GM23338 (cell line): ENCODE data around the gene MORN3. TPM values are rescaled to one million over a fixed set of nuclear protein-coding genes. Genes with fewer than 3 reads are reported as not detected.
"Not testable (repeated sequence)": the region's sequence is repeated elsewhere in the genome, so short reads cannot be mapped to it uniquely, and the experiment has no call there.

ENCODE experiments used
- ATAC-seq: fragments of 200-7000 bp; cut with Tn5 transposase; 3 replicates; pipeline ENCODE4 v1.9.1; 2020
- DNase-seq: peaks from one replicate; pipeline ENCODE4 v3.0.0-alpha.2; 2015; ENCODE audit warnings: low spot score
- H2AFZ ChIP-seq: fragments of 200-600 bp; sonication (generic); 2 replicates; pipeline ENCODE4 v1.8.0; 2016; ENCODE audit warnings: antibody characterized with exemption, mild to moderate bottlenecking, moderate library complexity
- H3F3A ChIP-seq: fragments of 200-600 bp; sonication (generic); replicated peaks from 2 replicates; pipeline ENCODE4 v1.8.0; 2017; ENCODE audit warnings: antibody characterized with exemption, mixed run types, low read depth
- H3K27ac ChIP-seq: fragments of 200-600 bp; sonication (generic); 2 replicates; pipeline ENCODE4 v1.6.1; 2016; ENCODE audit warnings: low read depth
- H3K27me3 ChIP-seq: fragments of 200-600 bp; sonication (generic); 2 replicates; pipeline ENCODE4 v1.8.0; 2016; ENCODE audit warnings: mild to moderate bottlenecking, mixed run types, moderate library complexity; ENCODE audit not compliant: insufficient read depth
- H3K36me3 ChIP-seq: fragments of 200-600 bp; sonication (generic); 2 replicates; pipeline ENCODE4 v1.8.0; 2016; ENCODE audit warnings: mild to moderate bottlenecking; ENCODE audit not compliant: insufficient read depth
- H3K4me1 ChIP-seq: fragments of 200-600 bp; sonication (generic); 2 replicates; pipeline ENCODE4 v1.8.0; 2016; ENCODE audit warnings: mild to moderate bottlenecking, moderate library complexity; ENCODE audit not compliant: insufficient read depth
- H3K4me2 ChIP-seq: fragments of 200-600 bp; sonication (generic); 2 replicates; pipeline ENCODE4 v1.7.1; 2017; ENCODE audit warnings: mixed run types
- H3K4me3 ChIP-seq: fragments of 200-600 bp; sonication (generic); 2 replicates; pipeline ENCODE4 v1.6.1; 2016; ENCODE audit warnings: mixed run types
- H3K79me2 ChIP-seq: fragments of 200-600 bp; sonication (generic); replicated peaks from 2 replicates; pipeline ENCODE4 v1.8.0; 2017; ENCODE audit warnings: mild to moderate bottlenecking; ENCODE audit not compliant: insufficient read depth
- H3K9me2 ChIP-seq: fragments of 200-600 bp; sonication (generic); 2 replicates; pipeline ENCODE4 v1.8.0; 2017; ENCODE audit not compliant: insufficient read depth
- H4K20me1 ChIP-seq: fragments of 200-600 bp; sonication (generic); replicated peaks from 2 replicates; pipeline ENCODE4 v1.8.0; 2017; ENCODE audit warnings: mild to moderate bottlenecking; ENCODE audit not compliant: insufficient read depth
- H3K27ac Mint-ChIP-seq: 2 replicates; pipeline ENCODE4 v1.8.0; 2020; ENCODE audit warnings: inconsistent platforms, mild to moderate bottlenecking, moderate library complexity, mixed read lengths
- H3K27me3 Mint-ChIP-seq: 3 replicates; pipeline ENCODE4 v1.8.0; 2022; ENCODE audit warnings: low read depth, mild to moderate bottlenecking, moderate library complexity, mixed read lengths, inconsistent platforms; ENCODE audit not compliant: insufficient read depth, poor library complexity
- H3K36me3 Mint-ChIP-seq: 3 replicates; pipeline ENCODE4 v1.8.0; 2021; ENCODE audit warnings: low read depth, mild to moderate bottlenecking, inconsistent platforms, moderate library complexity, mixed read lengths
- H3K4me1 Mint-ChIP-seq: 3 replicates; pipeline ENCODE4 v1.8.0; 2020; ENCODE audit warnings: mild to moderate bottlenecking, inconsistent platforms, mixed read lengths
- H3K4me3 Mint-ChIP-seq: 3 replicates; pipeline ENCODE4 v1.8.0; 2021; ENCODE audit warnings: moderate library complexity, mild to moderate bottlenecking, inconsistent platforms, mixed read lengths
- H3K9me3 Mint-ChIP-seq: 3 replicates; pipeline ENCODE4 v1.8.0; 2020; ENCODE audit warnings: moderate library complexity, mild to moderate bottlenecking, inconsistent platforms, mixed read lengths
- CREB1 ChIP-seq: fragments of 250-450 bp; sonication (Bioruptor Pico); IDR thresholded peaks from 2 replicates; pipeline ENCODE4 v1.5.0; 2020; ENCODE audit warnings: low read depth, mild to moderate bottlenecking, moderate library complexity
- ETS1 ChIP-seq: IDR thresholded peaks from 2 replicates; pipeline ENCODE4 v1.6.1; 2016; ENCODE audit warnings: antibody characterized with exemption
- NANOG ChIP-seq: IDR thresholded peaks from 2 replicates; pipeline ENCODE4 v1.6.1; 2016; ENCODE audit warnings: antibody characterized with exemption, borderline replicate concordance
- REST ChIP-seq: IDR thresholded peaks from one replicate; pipeline ENCODE4 v1.6.1; 2018; ENCODE audit warnings: antibody characterized with exemption; ENCODE audit not compliant: unreplicated experiment
- STAT1 ChIP-seq: IDR thresholded peaks from one replicate; pipeline ENCODE4 v1.6.1; 2016; ENCODE audit warnings: antibody characterized with exemption; ENCODE audit not compliant: unreplicated experiment
- ZNF114 ChIP-seq: fragments of 250-450 bp; sonication (Bioruptor Pico); IDR thresholded peaks from 2 replicates; pipeline ENCODE4 v1.5.0; 2020; ENCODE audit warnings: mild to moderate bottlenecking, moderate library complexity
- ZNF331 ChIP-seq: fragments of 250-450 bp; sonication (Bioruptor Pico); IDR thresholded peaks from 2 replicates; pipeline ENCODE4 v1.5.0; 2020; ENCODE audit warnings: low read depth, mild to moderate bottlenecking, moderate library complexity
- ZNF462 ChIP-seq: fragments of 250-450 bp; sonication (Bioruptor Pico); IDR thresholded peaks from 2 replicates; pipeline ENCODE4 v1.5.0; 2020; ENCODE audit warnings: mild to moderate bottlenecking, moderate library complexity
- polyA plus RNA-seq: library from polyadenylated mRNA; unstranded; fragments of >200 nt; fragmentation: Nextera tagmentation; extraction: Ambion mirVana; gene quantifications from 2 replicates; pipeline ENCODE4 v1.2.1, GENCODE V29; 2016
- total RNA-seq: library from RNA; depleted of rRNA; stranded (reverse); fragments of >200 nt; shearing (Covaris generic); gene quantifications from 2 replicates; pipeline ENCODE4 v1.2.3, GENCODE V29; 2014

Gene MORN3
- total and polyA plus RNA-seq, 2 experiments from 2014 or later = 0.14 to 0.36 TPM

DNA sequence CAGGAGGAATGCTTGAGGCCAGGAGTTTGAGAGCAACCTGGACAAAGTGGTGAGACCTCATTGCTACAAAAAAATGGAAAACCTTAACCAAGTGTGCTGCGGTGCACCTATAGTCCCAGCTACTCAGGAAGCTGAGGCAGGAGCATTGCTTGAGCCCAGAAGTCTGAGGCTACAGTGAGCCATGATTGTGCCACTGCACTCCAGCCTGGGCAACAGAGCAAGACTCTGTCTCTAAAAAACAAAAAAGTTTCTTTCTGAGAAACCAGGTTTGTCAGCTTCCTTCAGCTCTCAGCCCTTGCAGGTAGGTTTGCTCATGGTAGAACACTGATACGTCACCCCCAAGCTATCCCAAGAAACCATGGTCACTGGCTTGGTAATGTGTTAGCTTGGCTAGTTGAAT, 20.0 kb upstream of the MORN3 start (continued):
- TF ChIP-seq ZNF462 (CRISPR knock-in tag) (no peak), ZNF114 (CRISPR knock-in tag) (no peak)

DNA sequence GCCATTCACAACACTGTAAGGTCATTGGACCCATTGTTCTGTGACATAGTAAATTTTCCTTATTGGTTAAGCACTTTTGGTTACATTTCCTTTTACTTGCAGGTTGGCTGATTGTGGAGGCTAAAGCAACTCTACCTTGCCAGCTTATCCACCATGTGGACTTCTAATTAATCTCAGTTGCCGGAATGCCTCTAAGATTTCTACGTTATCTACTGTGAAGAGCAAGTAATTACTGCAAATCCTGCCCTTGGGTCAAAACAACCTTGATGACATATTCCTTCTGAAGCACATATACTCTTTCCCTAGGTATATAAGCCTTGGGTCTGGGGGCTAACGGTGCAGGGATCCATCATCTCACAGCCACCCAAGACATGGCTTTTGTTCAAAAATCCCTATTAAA, 19.5 kb upstream of the MORN3 start:
- Histone ChIP-seq H3K79me2 (no peaks in the 10 kb centered on the region), H3K36me3 (no peaks in the 10 kb centered on the region), H3K4me3 (no peak overlapping the region), H4K20me1 (no peaks in the 10 kb centered on the region), H3K4me2 (no peak overlapping the region), H3K4me1 (no peaks in the 10 kb centered on the region), H3K27me3 (no peaks in the 10 kb centered on the region), H3F3A (0 out of 2 replicates have a peak, but pooled peaks cover 2% of the 10 kb centered on the region), H3K9me2 (no peaks in the 10 kb centered on the region), H3K27ac (no peak overlapping the region), H2AFZ (no peak overlapping the region)
- H3K27me3 Mint-ChIP-seq = peaks cover 16% of the 10 kb centered on the region
- H3K4me1 Mint-ChIP-seq = peaks cover 2% of the 10 kb centered on the region; the same call in 1 of the 3 replicates
- no peak overlapping the region; the same call in 1 of the 2 replicates for H3K27ac Mint-ChIP-seq
- ATAC-seq = no peak
- H3K4me3 Mint-ChIP-seq = no peak overlapping the region
- no peaks in the 10 kb centered on the region for H3K36me3 Mint-ChIP-seq
- no peak for TF ChIP-seq STAT1
- no peak for TF ChIP-seq REST
- no peak for TF ChIP-seq ZNF331 (CRISPR knock-in tag)
- no peak for TF ChIP-seq NANOG
- TF ChIP-seq CREB1 (CRISPR knock-in tag) = no peak
- TF ChIP-seq ETS1 = no peak
- no peaks in the 10 kb centered on the region; the same call in 2 of the 3 replicates for H3K9me3 Mint-ChIP-seq
- DNase-seq = no peak

DNA sequence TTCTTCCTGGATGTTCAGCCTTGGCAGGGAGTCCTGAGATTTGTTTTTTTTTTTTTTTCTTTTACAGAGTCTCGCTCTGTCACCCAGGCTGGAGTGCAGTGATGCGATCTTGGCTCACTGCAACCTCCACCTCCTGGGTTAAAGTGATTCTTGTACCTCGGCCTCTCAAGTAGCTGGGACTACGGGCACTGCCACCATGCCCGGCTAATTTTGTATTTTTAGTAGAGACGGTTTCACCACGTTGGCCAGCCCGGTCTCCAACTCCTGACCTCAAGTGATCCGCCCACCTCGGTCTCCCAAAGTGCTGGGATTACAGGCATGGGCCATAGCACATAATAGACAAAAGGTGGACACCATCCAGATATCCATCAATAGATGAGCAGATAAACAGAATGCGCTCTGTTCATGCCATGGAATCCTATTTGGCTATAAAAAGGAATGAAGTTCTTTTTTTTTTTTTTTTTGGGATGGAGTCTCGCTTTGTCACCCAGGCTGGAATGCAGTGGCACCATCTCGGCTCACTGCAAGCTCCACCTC, 10.3 kb upstream of the MORN3 start:
- not testable (repeated sequence) for H3K4me3 Mint-ChIP-seq, H3K27ac Mint-ChIP-seq, H3K36me3 ChIP-seq, H3K4me3 ChIP-seq, ATAC-seq, H3K9me3 Mint-ChIP-seq, H3K27me3 Mint-ChIP-seq, H4K20me1 ChIP-seq, H3K9me2 ChIP-seq, H3F3A ChIP-seq, H2AFZ ChIP-seq, H3K79me2 ChIP-seq, H3K27ac ChIP-seq, H3K4me1 ChIP-seq, H3K4me2 ChIP-seq, H3K27me3 ChIP-seq, H3K36me3 Mint-ChIP-seq, DNase-seq
- H3K4me1 Mint-ChIP-seq = peaks cover 18% of the 10 kb centered on the region
